DOHH2 (cell line): ENCODE data around the gene ING2.

Experiments used
- H3F3A ChIP-seq: fragments of 200-600 bp; sonication (generic), shearing (Covaris generic); 2 replicates; pipeline ENCODE4 v1.6.0; 2016; ENCODE audit warnings: antibody characterized with exemption, mild to moderate bottlenecking; ENCODE audit not compliant: control insufficient read depth, insufficient read depth
- H3K27ac ChIP-seq: fragments of 200-600 bp; sonication (generic); 2 replicates; pipeline ENCODE4 v1.5.1; 2014; ENCODE audit warnings: low read depth, mild to moderate bottlenecking, low read length, moderate library complexity
- H3K27me3 ChIP-seq: fragments of 200-600 bp; sonication (generic); 2 replicates; pipeline ENCODE4 v1.6.1; 2014; ENCODE audit warnings: mild to moderate bottlenecking, low read length, mixed read lengths; ENCODE audit not compliant: control insufficient read depth
- H3K36me3 ChIP-seq: fragments of 200-600 bp; sonication (generic); 2 replicates; pipeline ENCODE4 v1.6.1; 2014; ENCODE audit warnings: mild to moderate bottlenecking, low read length, moderate library complexity, mixed read lengths; ENCODE audit not compliant: control insufficient read depth
- H3K4me1 ChIP-seq: fragments of 200-600 bp; sonication (generic); 2 replicates; pipeline ENCODE4 v1.6.1; 2014; ENCODE audit warnings: mild to moderate bottlenecking, low read length, mixed read lengths; ENCODE audit not compliant: control insufficient read depth
- H3K4me2 ChIP-seq: fragments of 200-600 bp; sonication (generic); 2 replicates; pipeline ENCODE4 v1.6.0; 2014; ENCODE audit warnings: mild to moderate bottlenecking, low read length, moderate library complexity
- H3K4me3 ChIP-seq: fragments of 200-600 bp; sonication (generic); 2 replicates; pipeline ENCODE4 v1.5.1; 2014; ENCODE audit warnings: mild to moderate bottlenecking, low read length, mixed read lengths
- H3K79me2 ChIP-seq: fragments of 200-600 bp; sonication (generic); 2 replicates; pipeline ENCODE4 v1.6.1; 2014; ENCODE audit warnings: mild to moderate bottlenecking, low read length, mixed read lengths; ENCODE audit not compliant: control insufficient read depth
- H3K9me2 ChIP-seq: fragments of 200-600 bp; sonication (generic); replicated peaks from 2 replicates; pipeline ENCODE4 v1.6.1; 2014; ENCODE audit warnings: mild to moderate bottlenecking, low read length, mixed read lengths; ENCODE audit not compliant: control insufficient read depth
- H3K9me3 ChIP-seq: fragments of 200-600 bp; sonication (generic); 2 replicates; pipeline ENCODE4 v1.6.1; 2014; ENCODE audit warnings: antibody characterized with exemption, low read length, mixed read lengths; ENCODE audit not compliant: control insufficient read depth, insufficient read depth
- H4K20me1 ChIP-seq: fragments of 200-600 bp; sonication (generic); 2 replicates; pipeline ENCODE4 v1.6.0; 2014; ENCODE audit warnings: low read depth, mild to moderate bottlenecking, antibody characterized with exemption, low read length, moderate library complexity; ENCODE audit not compliant: control insufficient read depth, insufficient read depth
- EZH2phosphoT487 ChIP-seq: fragments of 200-600 bp; sonication (generic); IDR thresholded peaks from 2 replicates; pipeline ENCODE4 v1.6.1; 2017; ENCODE audit warnings: borderline replicate concordance, mild to moderate bottlenecking, antibody characterized with exemption, low read length, moderate library complexity, mixed read lengths
- TF ChIP-seq, protein P1 (sequence below): fragments of 200-600 bp; sonication (generic); IDR thresholded peaks from one replicate; pipeline ENCODE4 v1.5.1; 2014; ENCODE audit warnings: antibody characterized with exemption, mild to moderate bottlenecking, low read depth, low read length; ENCODE audit not compliant: poor library complexity, severe bottlenecking

The ING2 gene

DNA sequence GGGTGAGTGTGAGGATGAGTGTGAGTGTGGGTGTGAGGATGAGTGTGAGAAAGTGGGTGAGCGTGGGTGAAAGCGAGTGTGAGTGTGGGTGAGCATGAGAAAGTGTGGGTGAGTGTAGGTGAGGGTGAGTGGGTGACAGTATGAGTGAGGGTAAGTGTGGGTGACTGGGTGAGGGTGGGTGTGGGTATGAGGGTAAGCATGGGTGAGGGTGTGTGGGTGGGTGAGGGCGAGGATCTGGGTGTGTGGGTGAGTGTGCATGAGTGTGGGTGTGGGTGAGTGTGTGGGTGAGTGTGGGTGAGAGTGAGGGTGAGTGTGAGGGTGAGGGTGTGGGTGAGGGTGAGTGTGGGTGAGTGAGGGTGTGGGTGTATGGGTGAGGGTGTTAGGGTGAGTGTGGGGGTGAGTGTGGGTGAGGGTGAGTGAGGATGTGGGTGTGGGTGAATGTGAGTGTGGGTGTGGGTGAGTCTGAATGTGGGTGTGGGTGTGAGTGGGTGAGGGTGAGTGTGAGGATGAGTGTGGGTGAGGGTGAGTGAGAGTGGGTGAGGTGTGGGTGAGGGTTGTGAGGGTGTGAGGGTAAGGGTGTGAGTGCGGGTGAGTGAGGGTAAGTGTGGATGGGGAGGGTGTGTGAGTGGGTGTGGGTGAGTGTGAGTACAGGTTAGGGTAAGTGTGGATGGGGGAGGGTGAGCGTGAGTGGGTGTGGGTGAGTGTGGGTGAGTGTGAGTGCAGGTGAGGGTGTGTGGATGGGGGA is 48.9 kb downstream of the ING2 start:
- Histone ChIP-seq H3K79me2 (no peaks in the 10 kb centered on the region), H3K4me2 (no peak overlapping the region), H3K4me3 (no peak overlapping the region), H3K27me3 (no peaks in the 10 kb centered on the region), H3K9me2 (no peaks in the 10 kb centered on the region), H3K36me3 (no peaks in the 10 kb centered on the region), H3K9me3 (peaks cover 11% of the 10 kb centered on the region), H3F3A (no peaks in the 10 kb centered on the region), H3K4me1 (no peaks in the 10 kb centered on the region), H4K20me1 (no peaks in the 10 kb centered on the region), H3K27ac (no peak overlapping the region)
- TF ChIP-seq, protein P1, sequence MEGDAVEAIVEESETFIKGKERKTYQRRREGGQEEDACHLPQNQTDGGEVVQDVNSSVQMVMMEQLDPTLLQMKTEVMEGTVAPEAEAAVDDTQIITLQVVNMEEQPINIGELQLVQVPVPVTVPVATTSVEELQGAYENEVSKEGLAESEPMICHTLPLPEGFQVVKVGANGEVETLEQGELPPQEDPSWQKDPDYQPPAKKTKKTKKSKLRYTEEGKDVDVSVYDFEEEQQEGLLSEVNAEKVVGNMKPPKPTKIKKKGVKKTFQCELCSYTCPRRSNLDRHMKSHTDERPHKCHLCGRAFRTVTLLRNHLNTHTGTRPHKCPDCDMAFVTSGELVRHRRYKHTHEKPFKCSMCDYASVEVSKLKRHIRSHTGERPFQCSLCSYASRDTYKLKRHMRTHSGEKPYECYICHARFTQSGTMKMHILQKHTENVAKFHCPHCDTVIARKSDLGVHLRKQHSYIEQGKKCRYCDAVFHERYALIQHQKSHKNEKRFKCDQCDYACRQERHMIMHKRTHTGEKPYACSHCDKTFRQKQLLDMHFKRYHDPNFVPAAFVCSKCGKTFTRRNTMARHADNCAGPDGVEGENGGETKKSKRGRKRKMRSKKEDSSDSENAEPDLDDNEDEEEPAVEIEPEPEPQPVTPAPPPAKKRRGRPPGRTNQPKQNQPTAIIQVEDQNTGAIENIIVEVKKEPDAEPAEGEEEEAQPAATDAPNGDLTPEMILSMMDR: no peak
- no peak for TF ChIP-seq EZH2phosphoT487

DNA sequence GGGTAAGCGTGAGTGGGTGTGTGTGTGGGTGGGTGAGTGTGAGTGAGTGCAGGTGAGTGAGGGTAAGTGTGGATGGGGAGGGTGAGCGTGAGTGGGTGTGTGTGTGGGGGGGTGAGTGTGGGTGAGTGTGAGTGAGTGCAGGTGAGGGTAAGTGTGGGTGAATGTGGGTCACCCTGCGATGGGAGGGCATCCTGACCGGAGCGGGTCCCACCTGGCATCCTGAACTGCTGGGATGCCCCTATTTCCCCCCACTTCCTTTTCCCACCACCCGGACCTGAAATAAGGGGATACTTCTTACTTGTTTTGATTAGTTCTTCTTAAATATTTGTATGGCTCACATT is 49.5 kb downstream of the ING2 start:
- no peaks in the 10 kb centered on the region for H3K79me2 ChIP-seq
- no peaks in the 10 kb centered on the region for H3F3A ChIP-seq
- H3K27ac ChIP-seq: no peak overlapping the region
- H3K4me3 ChIP-seq: no peak overlapping the region
- H3K4me2 ChIP-seq: no peak overlapping the region
- no peaks in the 10 kb centered on the region for H3K36me3 ChIP-seq
- peaks cover 11% of the 10 kb centered on the region for H3K9me3 ChIP-seq
- no peaks in the 10 kb centered on the region for H4K20me1 ChIP-seq
- no peaks in the 10 kb centered on the region for H3K27me3 ChIP-seq
- TF ChIP-seq, protein P1: no peak
- TF ChIP-seq EZH2phosphoT487: no peak
- no peaks in the 10 kb centered on the region for H3K4me1 ChIP-seq
- no peaks in the 10 kb centered on the region for H3K9me2 ChIP-seq

DNA sequence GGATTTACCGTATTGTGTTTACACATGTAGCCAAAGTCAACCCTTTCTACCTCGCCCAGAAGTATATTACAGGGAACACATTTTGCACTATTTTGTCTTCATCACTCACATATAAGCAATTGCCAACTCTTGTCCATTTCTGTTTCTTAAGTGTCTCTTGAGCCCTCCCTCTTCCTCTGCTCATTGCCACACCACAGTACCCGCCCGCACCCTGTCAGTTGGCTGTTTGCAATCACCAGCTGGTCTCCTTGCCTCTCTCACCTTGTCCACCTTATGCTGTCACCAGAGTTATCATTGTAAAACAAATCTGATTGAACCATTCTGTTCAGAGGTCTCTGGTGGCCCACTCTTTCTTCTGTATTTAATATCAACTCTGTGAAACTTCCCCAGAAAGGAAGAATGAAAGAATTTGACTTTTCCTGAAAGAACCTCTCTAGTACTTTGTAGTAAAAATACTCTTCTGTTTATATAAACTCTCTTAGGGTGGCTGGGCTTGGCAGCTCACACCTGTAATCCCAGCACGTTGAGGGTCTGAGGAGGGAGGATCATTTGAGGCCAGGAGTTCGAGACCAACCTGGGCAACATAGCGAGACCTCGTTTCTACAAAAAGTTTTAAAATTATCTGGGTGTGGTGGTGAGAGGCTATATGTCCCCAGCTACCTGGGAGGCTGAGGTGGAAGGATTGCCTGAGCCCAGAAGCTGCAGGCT is 50.2 kb downstream of the ING2 start:
- TF ChIP-seq EZH2phosphoT487: no peak
- TF ChIP-seq, protein P1: no peak
- H3K36me3 ChIP-seq: no peaks in the 10 kb centered on the region

More for the DNA sequence above, 50.2 kb downstream of the ING2 start:
- no peaks in the 10 kb centered on the region for H3K79me2 ChIP-seq
- H3K4me3 ChIP-seq: no peak overlapping the region
- no peak overlapping the region for H3K4me2 ChIP-seq
- no peaks in the 10 kb centered on the region for H3F3A ChIP-seq
- no peaks in the 10 kb centered on the region for H3K27me3 ChIP-seq
- H3K9me2 ChIP-seq: no peaks in the 10 kb centered on the region
- peaks cover 11% of the 10 kb centered on the region for H3K9me3 ChIP-seq
- no peaks in the 10 kb centered on the region for H3K4me1 ChIP-seq
- no peak overlapping the region for H3K27ac ChIP-seq
- H4K20me1 ChIP-seq: no peaks in the 10 kb centered on the region
